Measurements from ENCODE around the gene LRRC23.
"Not testable (repeated sequence)": the region's sequence is repeated elsewhere in the genome, so short reads cannot be mapped to it uniquely, and the experiment has no call there.

DNA sequence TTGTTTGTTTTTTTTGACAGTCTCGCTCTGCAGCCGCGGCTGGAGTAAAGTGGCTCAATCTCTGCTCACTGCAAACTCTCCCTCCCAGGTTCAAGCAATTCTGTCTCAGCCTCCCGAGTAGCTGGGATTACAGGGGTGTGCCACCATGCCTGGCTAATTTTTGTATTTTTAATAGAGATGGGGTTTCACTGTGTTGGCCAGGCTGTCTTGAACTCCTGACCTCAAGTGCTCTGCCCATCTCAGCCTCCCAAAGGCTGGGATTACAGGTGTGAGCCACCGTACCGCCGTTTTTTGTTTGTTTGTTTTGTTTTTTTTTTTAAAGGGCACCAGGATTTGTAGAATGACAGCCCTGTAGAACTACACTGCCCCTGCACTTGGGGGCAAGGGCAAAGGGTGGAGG, 15.8 kb upstream of the LRRC23 start:
- not testable (repeated sequence) for TF ChIP-seq POLR2A (IDR thresholded peaks at IDR 0.05; ENCODE audit: borderline replicate concordance, extremely low read depth, insufficient read depth, insufficient read length); EZH2phosphoT487 (IDR thresholded peaks at IDR 0.05; ENCODE audit: borderline replicate concordance); FOSL1 (IDR thresholded peaks at IDR 0.05; ENCODE audit: low read depth); ZNF274 (IDR thresholded peaks at IDR 0.05; ENCODE audit: low read depth, low read length); RAD21 (IDR thresholded peaks at IDR 0.05; ENCODE audit: low read depth); JUND (IDR thresholded peaks at IDR 0.05)
- TF ChIP-seq, protein P1, sequence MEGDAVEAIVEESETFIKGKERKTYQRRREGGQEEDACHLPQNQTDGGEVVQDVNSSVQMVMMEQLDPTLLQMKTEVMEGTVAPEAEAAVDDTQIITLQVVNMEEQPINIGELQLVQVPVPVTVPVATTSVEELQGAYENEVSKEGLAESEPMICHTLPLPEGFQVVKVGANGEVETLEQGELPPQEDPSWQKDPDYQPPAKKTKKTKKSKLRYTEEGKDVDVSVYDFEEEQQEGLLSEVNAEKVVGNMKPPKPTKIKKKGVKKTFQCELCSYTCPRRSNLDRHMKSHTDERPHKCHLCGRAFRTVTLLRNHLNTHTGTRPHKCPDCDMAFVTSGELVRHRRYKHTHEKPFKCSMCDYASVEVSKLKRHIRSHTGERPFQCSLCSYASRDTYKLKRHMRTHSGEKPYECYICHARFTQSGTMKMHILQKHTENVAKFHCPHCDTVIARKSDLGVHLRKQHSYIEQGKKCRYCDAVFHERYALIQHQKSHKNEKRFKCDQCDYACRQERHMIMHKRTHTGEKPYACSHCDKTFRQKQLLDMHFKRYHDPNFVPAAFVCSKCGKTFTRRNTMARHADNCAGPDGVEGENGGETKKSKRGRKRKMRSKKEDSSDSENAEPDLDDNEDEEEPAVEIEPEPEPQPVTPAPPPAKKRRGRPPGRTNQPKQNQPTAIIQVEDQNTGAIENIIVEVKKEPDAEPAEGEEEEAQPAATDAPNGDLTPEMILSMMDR (IDR thresholded peaks at IDR 0.05 in 2 of 3, conservative IDR thresholded peaks at IDR 0.05 in 1 of 3; ENCODE audit: borderline replicate concordance in 1 of 3, insufficient read depth in 1 of 3, low read depth in 2 of 3, low read length in 2 of 3): not testable (repeated sequence)

Measured in HCT116 (cell line).